ENCODE results near the gene METRNL. TPM values are rescaled to one million over a fixed set of nuclear protein-coding genes. Genes with fewer than 3 reads are reported as not detected.
A peak's percentile ranks its signal among the peaks of the same experiment; 100 is the strongest.

The METRNL gene
- total RNA-seq, 1 experiment from 2014 or later, result 29.0 TPM

GRCh38 chr17:83103943-83104311 lies 24.5 kb downstream of the METRNL start:
- no peak for TF ChIP-seq CTCF (IDR thresholded peaks at IDR 0.05; ENCODE audit: unreplicated experiment)
- intact Hi-C loops (cut with micrococcal nuclease; ENCODE audit: unreplicated experiment), result no loop called here
- CTCF ChIA-PET, result no interaction called here
- Mint-ChIP-seq H3K27me3 (ENCODE audit: unreplicated experiment) (no peaks in the 10 kb centered on the region), H3K27ac (ENCODE audit: unreplicated experiment) (peak overlapping the region; percentile 20), H3K4me3 (ENCODE audit: low read depth, unreplicated experiment) (peak overlapping the region; percentile 68), H3K9me3 (ENCODE audit: low read depth, unreplicated experiment) (peaks cover under 1% of the 10 kb centered on the region), H3K36me3 (ENCODE audit: insufficient read depth, unreplicated experiment) (peaks cover 34% of the 10 kb centered on the region), H3K4me1 (ENCODE audit: low read depth, unreplicated experiment) (peaks cover 35% of the 10 kb centered on the region)
- DNase-seq, result no peak
- BruUV-seq (replicated peaks), result no TSS peak

GRCh38 chr17:83104577-83105505 lies 25.4 kb downstream of the METRNL start:
- peaks cover 34% of the 10 kb centered on the region for H3K36me3 Mint-ChIP-seq (ENCODE audit: insufficient read depth, unreplicated experiment)
- H3K4me3 Mint-ChIP-seq (ENCODE audit: low read depth, unreplicated experiment), result no peak overlapping the region
- peaks cover 2% of the 10 kb centered on the region for H3K9me3 Mint-ChIP-seq (ENCODE audit: low read depth, unreplicated experiment)
- no peaks in the 10 kb centered on the region for H3K27me3 Mint-ChIP-seq (ENCODE audit: unreplicated experiment)
- DNase-seq, result no peak
- no peak overlapping the region for H3K27ac Mint-ChIP-seq (ENCODE audit: unreplicated experiment)
- no TSS peak for BruUV-seq (replicated peaks)
- H3K4me1 Mint-ChIP-seq (ENCODE audit: low read depth, unreplicated experiment), result peaks cover 44% of the 10 kb centered on the region
- CTCF ChIA-PET, result interaction anchor here (0.9 kb wide), 1 partner anchor 13 kb away, joined by 3 read pairs; no protein-coding TSS in a partner anchor
- no peak for TF ChIP-seq CTCF (IDR thresholded peaks at IDR 0.05; ENCODE audit: unreplicated experiment)
- intact Hi-C loops (cut with micrococcal nuclease; ENCODE audit: unreplicated experiment), result no loop called here

DNA sequence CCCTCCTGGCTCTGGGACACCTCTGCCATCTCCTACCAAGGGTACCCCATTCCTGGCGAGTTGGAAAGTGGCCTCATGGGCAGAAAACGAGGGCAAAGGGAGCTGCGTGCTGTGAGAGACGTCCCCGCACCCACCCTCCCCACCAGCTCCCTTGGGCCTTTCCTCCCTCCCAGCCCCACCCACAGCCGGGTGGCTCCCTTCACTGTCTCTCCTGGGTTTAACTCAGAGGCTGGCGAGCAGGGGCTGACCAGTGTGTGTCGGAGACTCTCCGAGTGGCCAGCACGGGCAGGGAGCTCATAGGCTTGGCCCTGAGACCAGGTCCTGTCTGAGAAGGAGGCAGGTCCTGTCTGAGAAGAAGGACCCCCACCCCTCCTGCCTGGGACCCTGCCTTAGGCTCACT lies 26.1 kb downstream of the METRNL start:
- peaks cover 2% of the 10 kb centered on the region for H3K9me3 Mint-ChIP-seq (ENCODE audit: low read depth, unreplicated experiment)
- CTCF ChIA-PET, result interaction anchor here (0.9 kb wide), 1 partner anchor 14 kb away, joined by 3 read pairs; no protein-coding TSS in a partner anchor

DNA sequence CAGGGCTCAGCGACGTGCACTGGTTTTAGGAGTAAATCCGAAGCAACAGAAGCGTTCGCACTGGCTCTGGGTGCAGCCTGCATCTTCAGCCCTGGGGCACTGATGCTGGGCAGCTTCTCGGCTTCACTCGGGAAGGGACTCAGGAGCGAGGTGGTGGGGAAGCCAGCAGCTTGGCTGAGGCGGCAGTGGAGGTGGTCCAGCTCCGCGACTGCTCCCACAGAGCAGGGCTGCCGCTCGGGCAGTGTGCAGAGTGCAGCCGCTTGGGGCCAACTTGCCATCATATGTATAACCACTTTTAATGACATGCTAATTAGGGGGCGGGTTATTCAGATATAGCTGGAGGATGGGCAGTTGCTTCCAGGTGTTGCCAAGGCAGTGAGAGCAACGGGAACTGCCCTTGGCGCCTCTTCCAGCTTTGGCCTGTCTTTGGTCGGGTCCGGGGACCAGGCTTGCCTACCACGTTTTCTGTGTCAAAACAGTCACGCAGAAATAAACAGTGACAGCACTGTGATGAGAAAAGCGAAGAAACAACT lies 26.7 kb downstream of the METRNL start:
- Mint-ChIP-seq H3K27ac (ENCODE audit: unreplicated experiment) (no peak overlapping the region), H3K4me1 (ENCODE audit: low read depth, unreplicated experiment) (peaks cover 57% of the 10 kb centered on the region), H3K27me3 (ENCODE audit: unreplicated experiment) (no peaks in the 10 kb centered on the region), H3K4me3 (ENCODE audit: low read depth, unreplicated experiment) (no peak overlapping the region), H3K9me3 (ENCODE audit: low read depth, unreplicated experiment) (peaks cover 2% of the 10 kb centered on the region), H3K36me3 (ENCODE audit: insufficient read depth, unreplicated experiment) (peaks cover 37% of the 10 kb centered on the region)
- DNase-seq, result no peak
- no TSS peak for BruUV-seq (replicated peaks)
- TF ChIP-seq CTCF (IDR thresholded peaks at IDR 0.05; ENCODE audit: unreplicated experiment), result no peak
- intact Hi-C loops (cut with micrococcal nuclease; ENCODE audit: unreplicated experiment), result no loop called here
- CTCF ChIA-PET, result no interaction called here

More for the DNA sequence above, 26.1 kb downstream of the METRNL start:
- Mint-ChIP-seq H3K36me3 (ENCODE audit: insufficient read depth, unreplicated experiment) (peaks cover 37% of the 10 kb centered on the region), H3K4me1 (ENCODE audit: low read depth, unreplicated experiment) (peaks cover 51% of the 10 kb centered on the region), H3K27me3 (ENCODE audit: unreplicated experiment) (no peaks in the 10 kb centered on the region), H3K27ac (ENCODE audit: unreplicated experiment) (no peak overlapping the region), H3K4me3 (ENCODE audit: low read depth, unreplicated experiment) (no peak overlapping the region)
- DNase-seq, result no peak
- TF ChIP-seq CTCF (IDR thresholded peaks at IDR 0.05; ENCODE audit: unreplicated experiment), result no peak
- intact Hi-C loops (cut with micrococcal nuclease; ENCODE audit: unreplicated experiment), result no loop called here
- BruUV-seq (replicated peaks), result no TSS peak

Data from Calu3 (cell line).